SJSA1 (cell line): ENCODE measurements around the gene ATF4. TPM values are rescaled to one million over a fixed set of nuclear protein-coding genes. Genes with fewer than 3 reads are reported as not detected.
A peak's percentile ranks its signal among the peaks of the same experiment; 100 is the strongest.

ENCODE experiments used
- DNase-seq, 2 experiments: peaks; one replicate each; pipeline ENCODE4 v3.0.0-alpha.2; 2015 to 2020; ENCODE audit warnings: low spot score in 2 of 2, low read depth in 1 of 2
- H3K27ac ChIP-seq: fragments of 250-450 bp; sonication (Bioruptor Pico); 2 replicates; pipeline ENCODE4 v1.5.1; 2020; ENCODE audit warnings: mild to moderate bottlenecking, moderate library complexity
- H3K27me3 ChIP-seq: fragments of 250-450 bp; sonication (Bioruptor Pico); replicated peaks from 2 replicates; pipeline ENCODE4 v1.5.1; 2020; ENCODE audit warnings: mild to moderate bottlenecking, moderate library complexity
- H3K36me3 ChIP-seq: fragments of 250-450 bp; sonication (Bioruptor Pico); 2 replicates; pipeline ENCODE4 v1.5.1; 2020; ENCODE audit warnings: mild to moderate bottlenecking
- H3K4me1 ChIP-seq: fragments of 250-450 bp; sonication (Bioruptor Pico); replicated peaks from 2 replicates; pipeline ENCODE4 v1.6.1; 2021; ENCODE audit warnings: mild to moderate bottlenecking
- H3K4me3 ChIP-seq: fragments of 250-450 bp; sonication (Bioruptor Pico); 2 replicates; pipeline ENCODE4 v1.5.1; 2020; ENCODE audit warnings: mild to moderate bottlenecking
- H3K9me3 ChIP-seq: fragments of 250-450 bp; sonication (Bioruptor Pico); replicated peaks from 2 replicates; pipeline ENCODE4 v1.5.1; 2020; ENCODE audit warnings: mild to moderate bottlenecking
- total RNA-seq: library from RNA; depleted of rRNA; stranded (reverse); fragments of >200 nt; shearing (Covaris generic); gene quantifications from 2 replicates; pipeline ENCODE4 v1.2.3, GENCODE V29; 2014

The ATF4 gene
- total RNA-seq, 1 experiment from 2014 or later: 225 TPM

DNA sequence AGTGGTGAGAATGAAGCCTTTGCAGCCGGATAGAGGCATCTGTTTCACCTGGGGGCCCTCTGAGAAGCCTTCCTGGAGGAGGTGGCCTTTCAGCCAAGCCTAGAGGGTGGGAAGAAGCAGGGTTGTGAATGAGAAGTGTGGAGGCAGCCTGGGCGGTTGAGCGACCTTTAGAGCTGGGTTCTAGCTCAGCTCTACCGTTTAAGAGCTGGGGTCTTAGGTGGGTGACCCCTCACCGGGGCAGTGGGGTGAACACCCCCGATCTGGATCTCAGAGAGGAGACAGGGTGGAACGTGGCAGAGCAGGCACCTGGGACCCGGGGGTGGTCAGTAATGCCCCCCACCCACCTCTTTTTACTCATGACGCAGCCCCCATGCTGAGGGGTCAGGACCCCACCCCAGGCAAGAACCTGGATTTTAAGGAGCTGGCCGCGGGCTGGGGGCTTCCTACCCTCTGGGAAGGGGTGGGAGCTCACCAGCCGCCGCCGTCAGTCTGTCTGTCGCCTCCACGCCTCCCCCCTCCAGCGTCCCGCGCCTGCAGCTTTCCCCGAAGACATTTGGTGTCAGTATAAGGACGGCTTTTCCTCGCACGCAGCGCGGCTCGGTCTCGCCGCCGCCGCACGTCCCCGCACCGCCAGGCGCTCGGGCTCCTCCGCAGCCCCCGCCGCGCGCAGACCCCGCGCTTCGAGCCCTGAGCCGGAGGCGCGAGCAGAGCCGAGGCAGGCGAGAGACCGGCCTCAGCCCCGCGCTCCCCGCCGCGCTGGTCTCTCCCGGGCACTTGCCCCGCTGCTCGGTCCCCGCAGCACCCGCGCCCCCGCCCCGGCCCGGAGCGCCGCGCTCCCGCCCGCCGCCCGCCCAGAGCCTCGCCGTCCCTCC, 36.8 kb downstream of the ATF4 start:
- peaks cover 45% of the 10 kb centered on the region for H3K27me3 ChIP-seq
- H3K4me3 ChIP-seq: no peak overlapping the region
- H3K36me3 ChIP-seq: no peaks in the 10 kb centered on the region
- no peak for DNase-seq
- H3K27ac ChIP-seq: no peak overlapping the region
- no peaks in the 10 kb centered on the region for H3K4me1 ChIP-seq
- no peaks in the 10 kb centered on the region for H3K9me3 ChIP-seq

- H3K36me3 ChIP-seq: no peaks in the 10 kb centered on the region
- H3K27me3 ChIP-seq: peaks cover 46% of the 10 kb centered on the region
- DNase-seq: no peak
- no peak overlapping the region for H3K4me3 ChIP-seq
- H3K9me3 ChIP-seq: no peaks in the 10 kb centered on the region
- no peak overlapping the region for H3K27ac ChIP-seq
- H3K4me1 ChIP-seq: no peaks in the 10 kb centered on the region
Observed at GRCh38 chr22:39558254-39558727, 37.9 kb downstream of the ATF4 start.

GRCh38 chr22:39558950-39559349, 38.6 kb downstream of the ATF4 start:
- Histone ChIP-seq H3K27me3 (peaks cover 46% of the 10 kb centered on the region), H3K9me3 (no peaks in the 10 kb centered on the region), H3K27ac (no peak overlapping the region), H3K4me1 (no peaks in the 10 kb centered on the region), H3K4me3 (no peak overlapping the region), H3K36me3 (no peaks in the 10 kb centered on the region)
- DNase-seq: no peak

- H3K27ac ChIP-seq: no peak overlapping the region
- peak in 1 of 2 experiments; percentile 16 for DNase-seq
- H3K27me3 ChIP-seq: peaks cover 46% of the 10 kb centered on the region
- H3K9me3 ChIP-seq: no peaks in the 10 kb centered on the region
- H3K4me3 ChIP-seq: no peak overlapping the region
- H3K4me1 ChIP-seq: no peaks in the 10 kb centered on the region
- no peaks in the 10 kb centered on the region for H3K36me3 ChIP-seq
Observed at GRCh38 chr22:39559456-39560105, 39.2 kb downstream of the ATF4 start.

- no peak overlapping the region for H3K4me3 ChIP-seq
- no peak overlapping the region for H3K27ac ChIP-seq
- H3K36me3 ChIP-seq: no peaks in the 10 kb centered on the region
- H3K27me3 ChIP-seq: peaks cover 46% of the 10 kb centered on the region
- no peaks in the 10 kb centered on the region for H3K9me3 ChIP-seq
- H3K4me1 ChIP-seq: no peaks in the 10 kb centered on the region
- no peak for DNase-seq
Observed at GRCh38 chr22:39560127-39560526, 39.8 kb downstream of the ATF4 start.

DNA sequence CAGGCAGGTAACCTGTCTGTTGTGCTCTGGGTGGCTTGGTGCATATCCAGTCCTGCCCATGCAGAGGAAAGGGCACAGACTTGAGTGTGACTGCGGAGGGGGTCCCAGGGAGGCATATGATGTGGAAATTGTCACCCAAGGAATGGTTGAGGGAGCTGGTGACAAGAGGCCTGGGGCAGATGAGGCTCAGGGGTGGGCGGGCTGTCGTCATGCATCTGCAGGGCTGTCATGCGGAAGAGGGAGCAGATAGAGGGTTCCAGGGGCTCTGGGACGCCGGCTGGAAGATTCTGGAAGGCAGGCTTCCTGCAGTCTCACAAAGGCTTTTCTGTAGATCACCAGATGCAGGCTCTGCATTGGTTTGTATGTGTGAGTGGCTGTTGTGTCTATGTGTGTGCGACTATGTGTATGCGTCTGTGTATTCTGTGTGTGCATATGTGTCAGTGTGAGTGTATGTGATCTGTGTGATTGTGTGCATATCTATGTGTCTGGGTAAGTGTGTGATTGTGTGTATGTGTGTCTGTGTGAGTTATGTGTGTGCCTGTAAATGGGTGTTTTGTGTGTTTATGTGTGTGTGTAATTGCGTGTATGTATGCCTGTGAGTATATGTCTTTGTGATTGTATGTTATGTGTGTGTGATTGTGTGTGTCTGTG, 42.6 kb downstream of the ATF4 start:
- Histone ChIP-seq H3K4me3 (no peak overlapping the region), H3K4me1 (no peaks in the 10 kb centered on the region), H3K27ac (no peak overlapping the region), H3K27me3 (peaks cover 24% of the 10 kb centered on the region), H3K9me3 (no peaks in the 10 kb centered on the region), H3K36me3 (no peaks in the 10 kb centered on the region)
- DNase-seq: no peak

- no peak for DNase-seq
Observed at GRCh38 chr22:39563571-39564428, 43.4 kb downstream of the ATF4 start.

GRCh38 chr22:39565414-39565944, 45.1 kb downstream of the ATF4 start:
- Histone ChIP-seq H3K4me3 (no peak overlapping the region), H3K27me3 (peaks cover 3% of the 10 kb centered on the region; the same call in 1 of the 2 replicates), H3K27ac (no peak overlapping the region), H3K9me3 (no peaks in the 10 kb centered on the region), H3K4me1 (no peaks in the 10 kb centered on the region), H3K36me3 (no peaks in the 10 kb centered on the region)
- DNase-seq: no peak

More at GRCh38 chr22:39563571-39564428, 43.4 kb downstream of the ATF4 start:
- no peak overlapping the region for H3K27ac ChIP-seq
- H3K27me3 ChIP-seq: peaks cover 15% of the 10 kb centered on the region
- no peaks in the 10 kb centered on the region for H3K36me3 ChIP-seq
- H3K4me3 ChIP-seq: no peak overlapping the region
- H3K4me1 ChIP-seq: no peaks in the 10 kb centered on the region
- H3K9me3 ChIP-seq: no peaks in the 10 kb centered on the region

DNA sequence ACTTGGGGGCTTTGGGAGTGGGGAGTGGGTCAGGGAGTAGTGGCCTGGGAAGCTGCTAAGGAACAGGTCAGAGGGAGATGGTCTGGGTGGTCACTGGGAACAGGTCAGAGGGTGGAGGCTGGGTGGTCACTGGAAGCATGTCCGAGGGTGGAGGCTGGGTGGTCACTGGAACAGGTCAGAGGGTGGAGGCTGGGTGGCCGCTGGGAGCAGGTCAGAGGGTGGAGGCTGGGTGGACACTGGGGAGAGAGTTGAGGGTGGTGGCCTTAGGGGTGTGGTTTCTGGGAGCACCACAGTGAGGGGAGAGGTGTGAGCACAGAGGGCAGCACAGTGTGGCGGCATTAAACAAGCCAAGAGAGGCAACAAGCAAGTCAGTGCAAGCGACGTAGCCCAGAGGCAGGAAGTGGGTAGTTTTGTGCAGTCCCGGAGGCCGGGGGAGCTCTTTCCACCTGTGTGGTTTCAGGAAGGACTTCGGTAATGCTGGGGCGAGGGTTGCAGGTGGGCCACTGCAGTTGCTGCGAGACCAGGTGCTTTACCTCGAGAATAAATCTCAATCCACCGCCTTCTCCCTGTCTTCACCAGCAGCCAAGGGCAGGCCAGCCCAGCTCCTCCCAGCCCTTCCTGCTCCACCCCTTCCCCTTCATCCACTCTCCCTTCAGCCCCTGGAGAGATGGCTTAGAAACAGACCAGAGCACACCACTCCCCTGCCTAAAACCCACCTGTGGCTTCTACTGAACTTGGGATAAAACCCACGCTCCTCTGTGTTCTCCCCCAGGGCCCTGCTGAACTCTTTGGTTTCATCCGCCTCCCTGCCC, 47.0 kb downstream of the ATF4 start:
- no peaks in the 10 kb centered on the region for H3K9me3 ChIP-seq
- peaks cover 3% of the 10 kb centered on the region; the same call in 1 of the 2 replicates for H3K27me3 ChIP-seq
- no peaks in the 10 kb centered on the region for H3K36me3 ChIP-seq
- no peak overlapping the region for H3K4me3 ChIP-seq
- no peak overlapping the region for H3K27ac ChIP-seq
- DNase-seq: no peak
- no peaks in the 10 kb centered on the region for H3K4me1 ChIP-seq

GRCh38 chr22:39568278-39568981, 48.1 kb downstream of the ATF4 start:
- no peak overlapping the region for H3K4me3 ChIP-seq
- H3K36me3 ChIP-seq: no peaks in the 10 kb centered on the region
- no peak for DNase-seq
- no peak overlapping the region for H3K27ac ChIP-seq
- H3K4me1 ChIP-seq: no peaks in the 10 kb centered on the region
- no peaks in the 10 kb centered on the region for H3K27me3 ChIP-seq
- H3K9me3 ChIP-seq: no peaks in the 10 kb centered on the region

GRCh38 chr22:39569066-39569465, 48.7 kb downstream of the ATF4 start:
- Histone ChIP-seq H3K27me3 (no peaks in the 10 kb centered on the region), H3K27ac (no peak overlapping the region)
- DNase-seq: no peak

DNA sequence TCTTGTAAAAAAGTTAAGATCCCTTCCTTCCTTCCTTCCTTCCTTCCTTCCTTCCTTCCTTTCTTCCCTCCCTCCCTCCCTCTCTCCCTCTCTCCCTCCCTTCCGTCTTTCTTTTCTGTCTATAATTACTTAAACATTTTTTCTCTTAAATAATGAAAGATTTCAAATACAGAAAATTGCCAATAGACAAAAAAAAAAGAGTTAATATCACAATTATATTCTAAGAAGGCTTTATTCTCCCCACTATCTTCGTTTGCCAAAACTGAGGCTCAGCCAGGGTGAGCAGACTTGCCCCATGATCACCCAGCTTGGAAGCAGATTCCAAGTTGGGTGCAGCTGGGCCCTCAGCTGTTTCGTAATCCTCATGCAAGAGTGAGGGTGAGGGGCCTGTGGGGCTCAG, 49.9 kb downstream of the ATF4 start:
- Histone ChIP-seq H3K27ac (no peak overlapping the region), H3K4me3 (no peak overlapping the region), H3K36me3 (no peaks in the 10 kb centered on the region), H3K4me1 (peaks cover 11% of the 10 kb centered on the region), H3K9me3 (no peaks in the 10 kb centered on the region), H3K27me3 (no peaks in the 10 kb centered on the region)
- no peak for DNase-seq

More at GRCh38 chr22:39569066-39569465, 48.7 kb downstream of the ATF4 start:
- Histone ChIP-seq H3K4me3 (no peak overlapping the region), H3K36me3 (no peaks in the 10 kb centered on the region), H3K9me3 (no peaks in the 10 kb centered on the region), H3K4me1 (no peaks in the 10 kb centered on the region; the same call in 1 of the 2 replicates)
